Activated CD4-positive, alpha-beta T cell treated with anti-CD3 and anti-CD28 coated beads, Interleukin-2, Interleukin-4, amounts not matched to agents 100 ng/mL and 50 ng/mL, durations not matched to agents 16 hours and 8 hours (primary cell): Measurements from ENCODE around the gene MICU2.
"Not testable (repeated sequence)": the region's sequence is repeated elsewhere in the genome, so short reads cannot be mapped to it uniquely, and the experiment has no call there.

ENCODE experiments used
- DNase-seq: peaks from one replicate; pipeline ENCODE4 v3.0.0-alpha.2; 2020; ENCODE audit warnings: low spot score

MICU2 gene

DNA sequence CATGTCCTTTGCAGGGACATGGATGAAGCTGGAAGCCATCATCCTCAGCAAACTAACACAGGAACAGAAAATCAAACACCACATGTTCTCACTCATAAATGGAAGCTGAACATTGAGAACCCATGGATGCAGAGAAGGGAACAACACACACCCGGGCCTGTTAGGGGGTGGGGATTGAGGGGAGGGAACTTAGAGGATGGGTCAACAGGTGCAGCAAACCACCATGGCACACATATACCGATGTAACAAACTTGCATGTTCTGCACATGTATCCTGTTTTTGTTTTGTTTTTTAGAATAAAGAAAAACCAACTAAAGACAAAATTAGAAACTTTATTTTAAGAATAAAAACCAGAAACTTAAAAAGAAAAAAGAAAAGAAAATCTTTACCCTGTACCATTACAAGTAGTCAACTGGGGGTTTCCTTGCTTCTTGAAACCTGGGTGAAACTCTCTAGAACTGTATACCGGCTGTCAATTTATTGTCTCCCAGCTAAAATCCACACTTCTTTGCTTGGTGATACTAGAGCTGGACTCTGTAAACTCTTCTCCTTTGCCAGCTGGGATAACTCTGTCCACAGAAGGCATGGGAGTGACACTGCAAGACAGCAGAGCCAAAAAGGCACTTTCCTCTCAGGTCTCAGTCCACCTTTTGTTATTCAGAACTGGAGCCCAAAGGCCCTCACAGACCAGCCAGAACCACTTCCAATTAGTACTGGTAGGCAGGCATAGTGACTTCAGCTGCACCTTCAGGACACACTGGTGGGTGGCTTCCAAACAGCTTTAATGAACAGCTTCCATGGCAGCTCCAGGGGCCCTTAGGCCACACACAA, 9.0 kb downstream of the MICU2 start:
- no peak for DNase-seq

DNA sequence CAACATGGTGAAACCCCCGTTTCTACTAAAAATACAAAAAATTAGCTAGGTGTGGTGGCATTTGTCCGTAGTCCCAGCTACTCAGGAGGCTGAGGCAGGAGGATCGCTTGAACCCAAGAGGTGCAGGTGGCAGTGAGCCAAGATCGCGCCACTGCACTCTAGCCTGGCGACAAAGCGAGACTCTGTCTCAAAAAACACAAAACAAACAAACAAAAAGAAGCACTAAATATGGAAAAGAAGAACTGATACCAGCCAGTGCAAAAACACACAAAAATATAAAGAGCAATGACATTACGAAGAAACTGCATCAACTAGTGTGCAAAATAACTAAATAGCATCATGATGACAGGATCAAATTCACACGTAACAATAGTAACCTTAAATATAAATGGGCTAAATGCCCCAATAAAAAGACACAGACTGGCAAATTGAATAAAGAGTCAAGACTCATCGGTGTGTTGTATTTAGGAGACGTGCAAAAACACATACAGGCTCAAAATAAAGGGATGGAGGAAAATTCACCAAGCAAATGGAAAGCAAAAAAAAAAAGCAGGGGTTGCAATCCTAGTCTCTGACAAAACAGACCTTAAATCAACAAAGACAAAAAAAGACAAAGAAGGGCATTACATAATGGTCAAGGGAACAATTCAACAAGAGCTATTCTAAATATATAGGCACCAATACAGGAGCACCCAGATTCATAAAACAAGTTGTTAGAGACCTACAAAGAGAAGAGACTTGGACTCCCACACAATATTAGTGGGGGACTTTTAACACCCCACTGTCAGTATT, 13.1 kb downstream of the MICU2 start:
- DNase-seq: not testable (repeated sequence)

DNA sequence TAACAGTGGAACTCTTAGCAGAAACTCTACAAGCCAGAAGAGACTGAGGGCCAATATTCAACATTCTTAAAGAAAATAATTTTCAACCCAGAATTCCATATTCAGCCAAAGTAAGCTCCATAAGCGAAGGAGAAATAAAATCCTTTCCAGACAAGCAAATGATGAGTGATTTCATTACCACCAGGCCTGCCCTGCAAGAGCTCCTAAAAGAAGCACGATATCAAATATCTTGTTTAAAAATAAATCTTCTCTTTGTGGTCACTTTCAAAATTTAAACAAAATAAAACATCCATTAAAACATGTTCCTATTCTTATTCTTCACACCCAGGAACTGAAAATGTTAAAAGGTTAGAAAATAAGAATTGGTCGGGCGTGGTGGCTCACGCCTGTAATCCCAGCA, 13.7 kb downstream of the MICU2 start:
- no peak for DNase-seq

DNA sequence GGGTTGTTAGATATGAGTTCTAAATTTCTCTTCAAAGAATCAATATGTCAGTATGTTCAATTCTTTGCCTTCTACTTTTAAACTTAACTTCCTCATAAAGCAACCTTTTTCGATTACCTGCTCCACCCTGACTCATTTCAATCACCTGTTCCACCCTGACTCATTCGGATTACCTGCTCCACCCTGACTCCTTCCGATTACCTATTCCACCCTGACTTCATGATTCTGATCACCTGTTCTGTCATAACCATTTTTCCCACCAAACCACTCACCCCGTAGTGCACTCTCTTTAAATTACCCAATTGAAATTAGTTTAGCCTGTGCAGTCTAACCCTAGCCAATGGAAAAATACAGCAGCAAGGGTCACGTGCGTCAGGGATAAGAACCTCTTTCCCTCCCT, 14.5 kb downstream of the MICU2 start:
- DNase-seq: not testable (repeated sequence)

DNA sequence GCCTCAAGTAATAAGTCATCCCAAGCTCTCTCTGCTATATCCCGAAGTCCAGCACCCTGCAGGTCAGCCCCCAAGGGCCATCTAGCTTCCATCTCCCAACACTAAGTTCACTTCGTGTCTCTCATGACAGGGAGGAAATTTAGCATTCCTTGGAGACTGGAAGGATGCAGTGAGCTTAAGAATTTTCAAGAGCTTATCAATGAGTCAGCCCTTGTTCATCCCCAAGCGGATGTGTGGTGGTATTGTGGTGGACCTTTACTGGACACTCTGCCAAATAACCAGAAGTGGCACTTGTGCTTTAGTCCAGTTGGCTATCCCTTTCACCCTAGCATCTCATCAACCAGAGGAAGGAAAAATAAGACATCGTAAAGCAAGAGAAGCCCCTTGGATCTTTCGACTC, 15.6 kb downstream of the MICU2 start:
- DNase-seq: not testable (repeated sequence)

DNA sequence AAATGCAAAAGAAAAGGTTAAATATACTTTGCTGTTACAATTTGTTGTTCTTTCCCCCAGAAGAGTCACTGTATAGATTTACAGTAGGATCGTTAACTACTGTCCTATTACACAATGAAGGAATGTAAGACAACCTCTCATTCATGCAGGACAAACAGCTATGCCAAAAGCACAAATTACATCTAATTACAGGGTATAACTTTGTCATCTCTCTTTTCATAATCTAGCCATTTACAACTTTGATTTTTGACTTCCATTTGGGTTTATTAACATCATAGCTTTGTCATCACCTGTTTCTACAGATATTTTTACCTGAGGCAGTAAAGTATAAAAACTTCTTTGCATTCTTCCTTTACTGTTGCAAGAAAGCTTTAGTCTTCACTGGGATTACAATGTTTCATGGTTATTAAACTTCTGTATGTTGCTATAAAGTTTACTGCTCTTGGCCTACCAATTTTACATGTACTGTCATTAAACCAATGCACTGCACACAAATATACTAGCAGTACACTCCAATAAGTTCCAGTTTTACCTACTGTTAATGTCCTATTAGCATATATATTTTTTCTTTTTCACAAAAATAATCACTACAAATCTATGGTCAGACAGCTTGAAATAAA, 18.9 kb downstream of the MICU2 start:
- DNase-seq: no peak

DNA sequence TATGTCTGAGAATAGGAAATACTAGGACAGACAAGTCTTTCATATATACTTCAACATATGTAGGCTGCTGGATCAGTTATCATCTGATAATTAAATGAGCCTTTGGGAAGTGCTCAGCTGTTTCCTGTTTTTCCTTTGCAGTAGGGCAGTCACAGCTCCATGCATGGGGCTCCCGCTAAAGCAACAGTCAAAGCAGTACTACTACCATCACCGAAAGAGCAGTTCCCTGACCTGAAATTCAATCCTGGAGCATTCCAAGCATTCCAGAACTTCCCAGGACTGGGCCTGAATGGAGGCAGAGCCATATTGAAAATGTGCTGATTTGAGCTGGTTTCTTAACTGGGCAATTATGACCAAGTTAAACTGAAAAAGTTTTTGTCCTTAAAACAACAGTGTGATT, 20.5 kb downstream of the MICU2 start:
- no peak for DNase-seq

DNA sequence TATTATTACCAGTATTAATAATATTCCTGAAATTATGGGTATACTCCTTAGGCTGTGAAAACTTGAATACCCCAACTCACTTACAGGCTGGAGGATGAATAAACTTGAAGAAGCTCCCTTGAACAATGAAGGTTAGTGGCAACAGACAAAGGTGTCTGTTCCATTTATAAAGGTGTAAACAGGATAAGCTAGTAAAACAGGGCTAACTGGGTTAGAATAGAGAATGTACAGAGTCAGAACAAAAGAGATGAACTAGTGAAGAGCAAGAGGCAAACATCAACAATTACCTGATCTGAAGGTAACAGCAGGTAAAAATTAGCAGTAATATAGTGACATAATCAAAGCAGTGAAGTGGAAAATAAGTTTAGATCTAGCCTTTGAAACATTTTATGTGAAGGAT, 23.2 kb downstream of the MICU2 start:
- no peak for DNase-seq

DNA sequence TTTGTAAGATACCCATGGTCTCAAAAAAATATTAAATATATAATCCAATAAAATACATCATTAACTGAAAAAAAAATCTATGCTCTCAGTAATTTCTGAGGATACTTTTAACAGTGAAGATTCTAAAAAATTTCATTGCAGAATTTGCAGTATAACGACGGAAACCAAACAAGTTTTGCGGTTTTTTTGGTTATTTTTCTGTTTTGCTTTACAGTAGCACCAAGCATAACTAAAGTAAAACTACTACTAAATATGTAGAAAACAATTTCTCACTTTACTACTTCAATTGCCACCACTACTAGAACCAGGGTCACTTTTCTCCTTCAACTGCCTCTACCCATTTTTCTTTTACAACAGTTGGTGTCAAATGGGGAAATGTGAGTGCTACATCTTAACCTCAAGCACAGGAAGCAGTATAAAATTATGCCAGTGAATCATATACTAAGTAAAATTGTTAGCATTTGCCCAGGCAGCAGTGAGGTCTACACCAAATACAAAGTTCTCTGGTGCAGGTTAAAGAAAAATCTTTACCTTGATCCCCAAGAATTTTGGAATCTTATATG, 24.1 kb downstream of the MICU2 start:
- DNase-seq: peak; percentile 66

DNA sequence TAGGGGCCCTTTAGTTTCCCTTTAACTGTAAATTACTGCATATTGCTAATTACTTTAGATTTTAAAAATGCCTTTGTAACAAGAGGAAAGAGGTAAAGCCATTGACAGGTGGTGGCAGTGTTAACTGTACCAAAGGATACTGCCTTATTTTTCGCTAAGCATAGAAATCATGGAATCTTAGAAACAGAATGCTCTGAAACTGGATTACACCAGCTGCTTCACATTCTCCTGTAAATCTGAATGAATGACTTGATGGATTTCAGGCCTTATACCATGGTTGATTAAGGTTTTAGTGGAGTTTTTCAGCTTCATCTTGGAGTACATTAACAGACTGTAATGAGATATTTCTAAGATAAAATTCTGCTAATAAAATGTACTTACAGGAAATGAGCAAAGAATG, 25.2 kb downstream of the MICU2 start:
- no peak for DNase-seq

DNA sequence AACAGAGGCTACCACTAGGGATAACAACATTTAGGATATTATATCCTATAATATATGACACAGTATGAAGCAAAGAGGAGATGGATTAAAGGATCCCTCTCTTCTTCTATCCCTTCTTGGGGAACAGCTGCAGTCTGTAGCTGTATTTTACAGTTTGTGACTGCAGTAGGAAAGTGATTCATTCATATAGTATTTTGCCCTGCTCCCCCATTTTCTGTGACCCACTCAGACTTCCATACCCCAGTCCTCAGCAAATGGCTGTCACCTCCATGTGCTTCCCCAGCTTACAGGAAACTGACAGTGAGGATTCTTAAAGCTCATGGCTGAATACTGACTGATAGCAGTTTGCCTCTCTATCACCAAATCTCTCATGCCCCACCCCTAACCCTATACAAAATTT, 27.5 kb downstream of the MICU2 start:
- no peak for DNase-seq

DNA sequence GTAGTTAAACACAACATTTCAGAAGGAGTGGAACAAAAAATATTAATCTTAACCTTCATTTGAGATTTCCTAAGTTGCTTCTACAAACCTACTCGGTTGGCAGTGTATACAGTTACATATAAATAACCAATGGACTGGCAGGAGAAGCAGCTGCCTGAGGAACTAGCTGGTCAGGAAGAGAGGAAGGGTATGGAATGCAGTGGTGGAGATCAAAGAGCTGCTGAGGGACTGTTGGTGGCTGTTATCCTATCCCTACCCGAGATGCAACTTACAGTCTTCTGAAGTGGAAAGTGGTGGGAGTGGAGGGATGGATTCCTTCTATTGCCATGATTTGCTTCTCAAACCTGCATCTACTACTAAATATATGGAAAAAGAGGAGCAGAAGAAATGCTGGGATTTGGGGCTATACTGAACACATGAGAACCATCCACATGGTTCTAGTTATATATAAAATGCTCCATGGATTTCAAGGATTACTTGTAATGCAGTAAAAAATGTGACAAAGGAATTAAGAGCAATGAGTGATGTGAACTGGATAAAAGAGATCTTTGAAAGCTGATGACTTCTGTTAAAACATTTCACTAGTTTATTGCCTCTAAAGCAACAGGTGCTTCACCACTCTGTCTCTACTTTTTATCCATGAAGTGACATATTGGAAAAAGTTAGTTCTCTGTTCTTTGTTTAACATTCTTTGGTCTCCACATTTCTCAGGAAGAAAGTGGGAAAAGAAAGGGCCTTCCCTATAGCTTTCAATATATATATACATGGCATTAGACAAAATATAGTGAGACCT, 29.9 kb downstream of the MICU2 start:
- DNase-seq: no peak

DNA sequence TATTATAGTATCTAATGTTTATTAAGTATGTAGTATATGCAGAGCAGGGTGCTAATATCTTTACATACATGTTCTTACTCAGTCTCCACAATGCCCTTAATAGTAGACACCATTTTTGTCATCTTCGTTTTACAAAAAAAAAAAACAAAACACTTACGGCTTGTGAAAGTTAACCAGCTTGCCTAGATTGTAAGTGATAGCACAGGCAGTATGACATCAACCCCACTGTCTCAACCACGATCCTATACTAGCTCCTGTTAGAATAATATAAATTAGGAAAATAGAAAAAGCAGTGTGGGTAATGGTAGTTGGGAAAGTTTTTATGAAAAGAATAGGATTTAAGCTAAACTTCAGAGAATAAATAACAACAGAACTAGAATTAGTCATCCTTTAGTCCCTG, 34.3 kb downstream of the MICU2 start:
- no peak for DNase-seq

DNA sequence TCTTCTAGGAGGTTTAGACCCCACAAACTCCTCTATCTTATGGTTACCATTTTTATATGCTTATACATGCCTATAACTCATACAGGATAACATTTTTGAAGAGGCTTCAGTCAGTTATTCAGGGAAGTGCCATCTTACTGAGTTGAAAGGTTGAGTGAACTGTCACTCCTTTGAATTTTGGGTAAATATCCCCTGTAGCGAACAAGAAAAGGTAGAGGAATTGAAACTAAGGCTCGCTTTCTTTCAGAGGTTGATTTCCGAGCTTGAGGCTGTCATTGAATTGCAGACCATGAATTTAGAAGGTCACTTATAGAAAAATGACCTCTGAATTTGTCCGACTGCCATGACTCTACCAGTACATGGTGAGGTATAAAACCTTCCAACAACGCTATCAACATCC, 35.1 kb downstream of the MICU2 start:
- no peak for DNase-seq

DNA sequence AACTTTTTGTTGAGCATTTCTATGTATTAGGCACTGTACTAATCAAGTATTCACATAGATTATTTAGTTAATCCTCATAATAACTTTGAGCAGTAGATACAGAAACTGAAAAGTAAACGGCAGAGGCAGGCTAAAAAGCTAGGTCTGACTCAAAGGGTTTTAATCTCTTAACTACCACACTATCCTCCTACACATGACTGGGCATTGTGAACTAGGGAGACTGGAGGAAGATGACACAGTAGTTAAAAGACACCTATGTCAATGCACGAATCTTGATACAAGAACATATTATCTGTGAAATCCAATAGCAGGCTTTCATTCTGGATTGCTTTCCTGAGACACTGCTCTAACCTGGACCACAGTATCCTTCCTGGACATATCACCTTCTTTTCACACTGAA, 36.3 kb downstream of the MICU2 start:
- DNase-seq: peak; percentile 14

DNA sequence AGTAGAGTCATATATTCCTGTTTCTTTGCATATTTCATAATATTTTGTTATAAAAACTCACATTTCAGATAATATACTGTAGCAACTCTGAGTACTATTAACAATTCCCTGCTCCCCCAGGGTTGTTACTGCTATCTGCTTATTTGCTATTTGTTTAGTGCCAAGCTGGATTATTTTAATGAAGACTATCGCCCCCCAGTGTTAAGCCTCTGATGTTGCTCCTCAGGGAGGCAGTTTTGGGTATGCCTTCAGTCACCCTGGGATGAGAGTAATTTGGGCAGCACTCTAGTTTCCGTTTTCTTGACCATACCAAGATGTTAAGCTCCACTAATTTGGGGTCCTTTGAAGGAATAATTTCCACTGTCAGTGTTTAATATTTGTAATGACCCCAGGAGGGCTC, 46.0 kb downstream of the MICU2 start:
- DNase-seq: peak; percentile 15

DNA sequence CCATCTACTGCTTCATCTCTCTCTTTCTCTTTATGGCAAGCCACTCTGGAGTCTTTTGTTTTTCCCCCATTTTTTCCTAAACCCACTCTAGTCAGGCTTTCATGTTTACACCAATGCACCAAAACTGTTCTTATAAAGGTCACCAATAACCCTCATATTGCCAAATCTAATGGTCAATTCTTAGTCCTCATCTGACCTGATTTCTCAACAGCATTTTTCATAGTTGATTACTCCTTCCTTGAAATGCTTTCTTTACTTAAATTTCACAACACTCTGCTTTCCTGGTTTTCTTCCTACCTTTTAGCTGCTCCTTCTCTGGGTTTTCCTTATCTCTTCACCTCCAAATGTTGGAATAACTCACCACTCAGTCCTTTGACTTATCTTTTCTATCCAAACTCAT, 47.9 kb downstream of the MICU2 start:
- no peak for DNase-seq

DNA sequence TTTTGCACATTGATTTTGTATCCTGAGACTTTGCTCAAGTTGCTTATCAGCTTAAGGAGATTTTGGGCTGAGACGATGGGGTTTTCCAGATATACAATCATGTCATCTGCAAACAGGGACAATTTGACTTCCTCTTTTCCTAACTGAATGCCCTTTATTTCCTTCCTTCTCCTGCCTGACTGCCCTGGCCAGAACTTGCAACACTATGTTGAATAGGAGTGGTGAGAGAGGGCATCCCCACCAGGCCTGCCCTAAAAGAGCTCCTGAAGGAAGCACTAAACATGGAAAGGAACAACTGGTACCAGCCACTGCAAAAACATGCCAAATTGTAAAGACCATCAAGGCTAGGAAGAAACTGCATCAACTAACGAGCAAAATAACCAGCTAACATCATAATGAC, 50.7 kb downstream of the MICU2 start:
- not testable (repeated sequence) for DNase-seq

DNA sequence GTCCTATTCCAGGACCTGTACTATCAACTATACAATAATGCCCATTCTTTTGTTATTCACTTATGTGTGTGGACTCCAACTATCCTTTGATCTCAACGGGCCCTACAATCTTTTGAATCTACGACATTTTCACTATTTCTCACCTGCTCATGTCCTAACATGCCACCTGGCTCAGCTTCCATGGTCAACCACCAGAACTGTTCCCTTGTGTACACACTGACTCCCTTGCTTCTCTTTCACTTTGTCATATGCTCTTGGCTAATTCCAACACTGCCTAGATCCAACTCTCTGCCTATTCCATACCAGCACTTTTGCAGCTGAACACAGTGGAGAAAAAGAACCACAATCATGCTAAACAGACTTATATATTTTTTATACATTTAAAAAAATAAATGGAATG, 53.1 kb downstream of the MICU2 start:
- no peak for DNase-seq

DNA sequence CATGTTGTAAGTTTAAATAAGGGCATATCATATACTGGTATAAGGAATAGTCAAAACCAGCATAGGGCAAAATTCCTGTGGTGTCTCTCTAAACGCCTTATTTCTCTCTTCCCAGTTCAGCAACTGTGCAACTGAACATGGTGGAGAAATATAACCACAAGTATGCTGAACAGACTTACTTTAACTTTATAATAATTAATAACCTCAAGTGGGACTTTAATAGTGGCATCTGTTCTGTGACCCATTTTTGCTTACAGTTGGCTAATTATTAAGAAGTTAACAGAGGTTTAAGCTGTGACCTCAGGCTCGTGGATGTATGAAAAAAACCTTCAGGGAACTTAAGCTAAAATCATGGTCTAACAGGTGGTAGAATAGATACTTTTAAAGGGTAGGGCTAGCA, 54.3 kb downstream of the MICU2 start:
- DNase-seq: no peak

DNA sequence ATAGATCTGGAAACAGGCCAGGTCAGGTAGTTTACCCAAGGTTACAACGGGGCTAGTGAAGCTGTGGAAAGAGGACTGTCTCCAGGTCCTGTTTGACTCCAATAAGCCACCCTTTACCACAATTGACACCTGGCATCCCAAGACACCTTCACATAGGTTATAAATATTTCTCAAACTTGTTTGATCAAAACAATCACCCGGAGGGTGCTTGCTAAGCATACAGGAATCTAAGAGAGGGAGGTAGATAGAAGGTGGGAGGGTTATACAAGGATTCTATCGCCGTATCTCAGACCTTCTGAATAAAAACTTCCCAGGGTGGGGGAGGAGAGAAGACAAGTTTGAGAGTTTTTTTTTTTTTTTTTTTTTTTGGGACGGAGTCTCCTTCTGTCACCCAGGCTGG, 55.4 kb downstream of the MICU2 start:
- DNase-seq: no peak

DNA sequence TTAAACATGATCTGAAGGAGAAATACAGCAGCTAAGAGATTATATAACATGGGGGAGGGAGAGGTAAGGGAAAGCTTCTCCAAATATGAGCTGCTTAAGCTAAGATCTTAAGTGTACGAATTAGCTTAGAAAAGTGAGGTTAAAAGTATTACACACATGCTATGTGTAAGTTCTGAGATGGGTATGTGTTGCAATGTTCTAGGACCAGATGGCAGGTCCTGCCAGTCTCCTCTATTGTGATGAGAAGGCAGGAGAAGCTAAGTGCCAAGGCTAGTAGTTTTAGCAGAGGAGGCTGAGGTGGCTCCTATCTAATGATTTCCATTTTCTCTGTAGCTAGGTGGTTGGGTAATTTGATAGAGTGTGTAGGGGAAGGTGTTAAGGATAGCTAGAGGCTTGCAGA, 57.6 kb downstream of the MICU2 start:
- no peak for DNase-seq
